DND-41 (cell line): Measurements from ENCODE around the gene CPNE9.

ENCODE experiments used
- ATAC-seq: fragments of 200-7000 bp; cut with Tn5 transposase; 3 replicates; pipeline ENCODE4 v1.9.1; 2021; ENCODE audit warnings: low read depth; ENCODE audit not compliant: insufficient read depth
- DNase-seq: peaks from one replicate; pipeline ENCODE4 v3.0.0-alpha.2; 2020
- H2AFZ ChIP-seq: 2 replicates; pipeline ENCODE4 v1.6.0; 2012; ENCODE audit warnings: low read depth, low read length
- H3K27ac ChIP-seq: 2 replicates; pipeline ENCODE4 v1.5.1; 2012; ENCODE audit warnings: low read length, inconsistent platforms
- H3K27me3 ChIP-seq: fragments of 200-600 bp; sonication (generic); 2 replicates; pipeline ENCODE4 v1.6.0; 2012; ENCODE audit warnings: low read length, mild to moderate bottlenecking, inconsistent platforms; ENCODE audit not compliant: insufficient read depth, poor library complexity
- H3K36me3 ChIP-seq: 2 replicates; pipeline ENCODE4 v1.5.1; 2012; ENCODE audit warnings: low read length, inconsistent platforms; ENCODE audit not compliant: insufficient read depth
- H3K4me1 ChIP-seq: 2 replicates; pipeline ENCODE4 v1.5.1; 2012; ENCODE audit warnings: mild to moderate bottlenecking, low read length; ENCODE audit not compliant: insufficient read depth
- H3K4me2 ChIP-seq: 2 replicates; pipeline ENCODE4 v1.6.0; 2012; ENCODE audit warnings: mild to moderate bottlenecking, moderate library complexity, low read length, inconsistent platforms; ENCODE audit not compliant: insufficient read depth
- H3K4me3 ChIP-seq, 2 experiments: fragments of 200-600 bp in 1 of 2; shearing (Covaris generic) in 1 of 2; 2 replicates each; pipeline ENCODE4 v1.5.1; 2012 to 2016; ENCODE audit warnings: inconsistent platforms in 2 of 2, low read length in 2 of 2, mild to moderate bottlenecking in 2 of 2, low read depth in 1 of 2, moderate library complexity in 1 of 2
- H3K79me2 ChIP-seq: 2 replicates; pipeline ENCODE4 v1.6.0; 2012; ENCODE audit warnings: low read length, inconsistent platforms; ENCODE audit not compliant: insufficient read depth
- H3K9ac ChIP-seq: 2 replicates; pipeline ENCODE4 v1.6.0; 2012; ENCODE audit warnings: low read depth, mild to moderate bottlenecking, inconsistent platforms, low read length, moderate library complexity
- H3K9me3 ChIP-seq: 2 replicates; pipeline ENCODE4 v1.5.1; 2012; ENCODE audit warnings: low read length, moderate library complexity, mild to moderate bottlenecking, inconsistent platforms; ENCODE audit not compliant: insufficient read depth, severe bottlenecking
- H4K20me1 ChIP-seq: 2 replicates; pipeline ENCODE4 v1.6.0; 2012; ENCODE audit warnings: low read length; ENCODE audit not compliant: insufficient read depth
- CTCF ChIP-seq: IDR thresholded peaks from 2 replicates; pipeline ENCODE4 v1.5.1; 2012; ENCODE audit warnings: borderline replicate concordance, low read length, moderate library complexity, mild to moderate bottlenecking; ENCODE audit not compliant: poor library complexity, severe bottlenecking; ENCODE audit errors: extremely low read depth
- EZH2 ChIP-seq: IDR thresholded peaks from 3 replicates; pipeline ENCODE4 v1.6.1; 2012; ENCODE audit warnings: borderline replicate concordance, low read depth, mild to moderate bottlenecking, moderate library complexity, low read length, inconsistent platforms; ENCODE audit not compliant: severe bottlenecking

The CPNE9 gene

GRCh38 chr3:9716801-9717555, 13.3 kb downstream of the CPNE9 start:
- Histone ChIP-seq H3K4me3 (no peak overlapping the region), H3K9ac (no peak overlapping the region), H3K27me3 (no peaks in the 10 kb centered on the region), H4K20me1 (no peaks in the 10 kb centered on the region), H3K4me1 (no peaks in the 10 kb centered on the region), H3K27ac (no peak overlapping the region), H2AFZ (no peak overlapping the region), H3K36me3 (no peaks in the 10 kb centered on the region), H3K9me3 (no peaks in the 10 kb centered on the region), H3K4me2 (no peak overlapping the region), H3K79me2 (no peaks in the 10 kb centered on the region)
- DNase-seq (no peak), ATAC-seq (no peak)
- TF ChIP-seq EZH2 (no peak), CTCF (no peak)

GRCh38 chr3:9717563-9717962, 13.9 kb downstream of the CPNE9 start:
- TF ChIP-seq EZH2 (no peak), CTCF (no peak)
- Histone ChIP-seq H3K4me2 (no peak overlapping the region), H3K4me1 (no peaks in the 10 kb centered on the region), H2AFZ (no peak overlapping the region), H3K79me2 (no peaks in the 10 kb centered on the region), H3K9ac (no peak overlapping the region), H3K4me3 (no peak overlapping the region), H3K36me3 (no peaks in the 10 kb centered on the region), H3K9me3 (no peaks in the 10 kb centered on the region), H4K20me1 (no peaks in the 10 kb centered on the region), H3K27me3 (no peaks in the 10 kb centered on the region), H3K27ac (no peak overlapping the region)
- DNase-seq (no peak), ATAC-seq (no peak)

GRCh38 chr3:9718118-9718517, 14.5 kb downstream of the CPNE9 start:
- Histone ChIP-seq H3K4me3 (no peak overlapping the region), H3K4me2 (no peak overlapping the region), H3K9ac (no peak overlapping the region), H4K20me1 (no peaks in the 10 kb centered on the region), H3K27ac (no peak overlapping the region), H2AFZ (no peak overlapping the region), H3K9me3 (no peaks in the 10 kb centered on the region), H3K79me2 (no peaks in the 10 kb centered on the region), H3K36me3 (no peaks in the 10 kb centered on the region), H3K27me3 (no peaks in the 10 kb centered on the region), H3K4me1 (no peaks in the 10 kb centered on the region)
- ATAC-seq (0 out of 3 replicates have a peak, but pooled peaks have one; percentile 29), DNase-seq (no peak)
- no peak for TF ChIP-seq EZH2
- no peak for TF ChIP-seq CTCF
